ENCODE results near the gene CYP4F2. TPM values are rescaled to one million over a fixed set of nuclear protein-coding genes. Genes with fewer than 3 reads are reported as not detected.
A peak's percentile ranks its signal among the peaks of the same experiment; 100 is the strongest.

CYP4F2 gene
- total RNA-seq, 1 donor: not detected

- Histone ChIP-seq H3K4me3 (ENCODE audit: insufficient read depth, low read length) (no peak overlapping the region), H3K27ac (ENCODE audit: low read depth, low read length) (no peak overlapping the region), H3K79me2 (ENCODE audit: insufficient read depth, low read length) (no peaks in the 10 kb centered on the region), H3K4me1 (ENCODE audit: insufficient read depth, low read length) (no peaks in the 10 kb centered on the region), H2AFZ (ENCODE audit: low read length) (no peak overlapping the region), H4K20me1 (ENCODE audit: insufficient read depth, low read length) (no peaks in the 10 kb centered on the region), H3K9me3 (ENCODE audit: low read depth, low read length) (no peaks in the 10 kb centered on the region), H3K36me3 (ENCODE audit: insufficient read depth, low read length) (no peaks in the 10 kb centered on the region), H3K4me2 (ENCODE audit: insufficient read depth, low read length) (no peak overlapping the region), H3K27me3 (ENCODE audit: insufficient read depth, low read length) (no peaks in the 10 kb centered on the region)
- TF ChIP-seq CTCF (IDR thresholded peaks at IDR 0.05; ENCODE audit: extremely low read depth, low read depth, low read length): no peak
- DNase-seq (ENCODE audit: insufficient read length, low spot score, missing footprints): no peak
Observed at GRCh38 chr19:15871570-15871969, 26.3 kb downstream of the CYP4F2 start.

DNA sequence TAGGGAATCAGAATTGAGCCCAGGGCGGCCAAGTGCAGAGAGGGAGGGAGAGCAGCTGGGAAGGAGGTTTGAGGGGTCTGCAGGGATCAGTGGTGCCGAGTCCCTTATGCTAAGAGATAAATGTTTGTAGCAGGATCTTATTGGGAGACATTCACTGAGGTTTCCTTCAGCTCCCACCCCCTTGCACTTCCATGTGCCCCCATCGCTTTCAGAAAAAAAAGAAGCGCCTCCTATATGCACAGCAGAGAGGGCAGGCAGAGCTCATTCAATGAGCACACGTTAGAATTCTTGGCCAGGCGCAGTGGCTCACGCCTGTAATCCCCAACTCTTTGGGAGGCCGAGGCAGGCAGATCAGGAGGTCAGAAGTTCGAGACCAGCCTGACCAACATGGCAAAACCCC lies 28.0 kb downstream of the CYP4F2 start:
- Histone ChIP-seq H3K27ac (ENCODE audit: low read depth, low read length) (no peak overlapping the region), H3K4me1 (ENCODE audit: insufficient read depth, low read length) (no peaks in the 10 kb centered on the region), H3K4me2 (ENCODE audit: insufficient read depth, low read length) (no peak overlapping the region), H3K9me3 (ENCODE audit: low read depth, low read length) (no peaks in the 10 kb centered on the region), H2AFZ (ENCODE audit: low read length) (no peak overlapping the region), H3K79me2 (ENCODE audit: insufficient read depth, low read length) (no peaks in the 10 kb centered on the region), H3K36me3 (ENCODE audit: insufficient read depth, low read length) (no peaks in the 10 kb centered on the region), H4K20me1 (ENCODE audit: insufficient read depth, low read length) (no peaks in the 10 kb centered on the region), H3K4me3 (ENCODE audit: insufficient read depth, low read length) (no peak overlapping the region), H3K27me3 (ENCODE audit: insufficient read depth, low read length) (no peaks in the 10 kb centered on the region)
- no peak for DNase-seq (ENCODE audit: insufficient read length, low spot score, missing footprints)
- no peak for TF ChIP-seq CTCF (IDR thresholded peaks at IDR 0.05; ENCODE audit: extremely low read depth, low read depth, low read length)

- H3K79me2 ChIP-seq (ENCODE audit: insufficient read depth, low read length): no peaks in the 10 kb centered on the region
- no peaks in the 10 kb centered on the region for H3K36me3 ChIP-seq (ENCODE audit: insufficient read depth, low read length)
- H3K9me3 ChIP-seq (ENCODE audit: low read depth, low read length): no peaks in the 10 kb centered on the region
- no peaks in the 10 kb centered on the region for H4K20me1 ChIP-seq (ENCODE audit: insufficient read depth, low read length)
- H3K4me2 ChIP-seq (ENCODE audit: insufficient read depth, low read length): no peak overlapping the region
- DNase-seq (ENCODE audit: insufficient read length, low spot score, missing footprints): peak; percentile 91
- TF ChIP-seq CTCF (IDR thresholded peaks at IDR 0.05; ENCODE audit: extremely low read depth, low read depth, low read length): peak; percentile 53
- H3K27me3 ChIP-seq (ENCODE audit: insufficient read depth, low read length): no peaks in the 10 kb centered on the region
- no peak overlapping the region for H3K27ac ChIP-seq (ENCODE audit: low read depth, low read length)
- no peaks in the 10 kb centered on the region for H3K4me1 ChIP-seq (ENCODE audit: insufficient read depth, low read length)
- no peak overlapping the region for H3K4me3 ChIP-seq (ENCODE audit: insufficient read depth, low read length)
- no peak overlapping the region for H2AFZ ChIP-seq (ENCODE audit: low read length)
Observed at GRCh38 chr19:15869109-15869555, 28.7 kb downstream of the CYP4F2 start.

GRCh38 chr19:15866636-15867035 lies 31.2 kb downstream of the CYP4F2 start:
- H3K79me2 ChIP-seq (ENCODE audit: insufficient read depth, low read length): no peaks in the 10 kb centered on the region
- DNase-seq (ENCODE audit: insufficient read length, low spot score, missing footprints): no peak
- H3K36me3 ChIP-seq (ENCODE audit: insufficient read depth, low read length): no peaks in the 10 kb centered on the region
- H3K4me3 ChIP-seq (ENCODE audit: insufficient read depth, low read length): no peak overlapping the region
- H3K4me2 ChIP-seq (ENCODE audit: insufficient read depth, low read length): no peak overlapping the region
- TF ChIP-seq CTCF (IDR thresholded peaks at IDR 0.05; ENCODE audit: extremely low read depth, low read depth, low read length): no peak
- H3K27ac ChIP-seq (ENCODE audit: low read depth, low read length): no peak overlapping the region
- H3K9me3 ChIP-seq (ENCODE audit: low read depth, low read length): no peaks in the 10 kb centered on the region
- H2AFZ ChIP-seq (ENCODE audit: low read length): no peak overlapping the region
- H3K4me1 ChIP-seq (ENCODE audit: insufficient read depth, low read length): no peaks in the 10 kb centered on the region
- no peaks in the 10 kb centered on the region for H4K20me1 ChIP-seq (ENCODE audit: insufficient read depth, low read length)
- no peaks in the 10 kb centered on the region for H3K27me3 ChIP-seq (ENCODE audit: insufficient read depth, low read length)
